GM19324 (cell line): ENCODE results near the gene DDX5.
"Not testable (repeated sequence)": the region's sequence is repeated elsewhere in the genome, so short reads cannot be mapped to it uniquely, and the experiment has no call there.

ENCODE experiments used
- ATAC-seq: cut with Tn5 transposase; IDR thresholded peaks from one replicate; pipeline ENCODE4 v1.9.1; 2021; ENCODE audit warnings: mild to moderate bottlenecking, moderate library complexity; ENCODE audit not compliant: unreplicated experiment, low FRiP score

DDX5 gene

GRCh38 chr17:64495300-64495699 lies 10.8 kb downstream of the DDX5 start:
- ATAC-seq = not testable (repeated sequence)

GRCh38 chr17:64494121-64494520 lies 12.0 kb downstream of the DDX5 start:
- no peak for ATAC-seq

- no peak for ATAC-seq
Measured at GRCh38 chr17:64492481-64493109, 13.5 kb downstream of the DDX5 start.

GRCh38 chr17:64491994-64492393 lies 14.1 kb downstream of the DDX5 start:
- ATAC-seq = no peak

GRCh38 chr17:64491034-64491860 lies 14.8 kb downstream of the DDX5 start:
- ATAC-seq = no peak

GRCh38 chr17:64488301-64488700 lies 17.8 kb downstream of the DDX5 start:
- no peak for ATAC-seq

- no peak for ATAC-seq
Measured at GRCh38 chr17:64484380-64484779, 21.7 kb downstream of the DDX5 start.

- no peak for ATAC-seq
Measured at GRCh38 chr17:64480951-64481350, 25.1 kb downstream of the DDX5 start.

- ATAC-seq = no peak
Measured at GRCh38 chr17:64477849-64478248, 28.2 kb downstream of the DDX5 start.

GRCh38 chr17:64472564-64472963 lies 33.5 kb downstream of the DDX5 start:
- ATAC-seq = no peak

GRCh38 chr17:64471440-64471839 lies 34.6 kb downstream of the DDX5 start:
- ATAC-seq = no peak

GRCh38 chr17:64470625-64471024 lies 35.5 kb downstream of the DDX5 start:
- ATAC-seq = no peak

GRCh38 chr17:64466834-64467233 lies 39.3 kb downstream of the DDX5 start:
- ATAC-seq = not testable (repeated sequence)

- ATAC-seq = no peak
Measured at GRCh38 chr17:64466019-64466735, 39.9 kb downstream of the DDX5 start.

- ATAC-seq = no peak
Measured at GRCh38 chr17:64461788-64462187, 44.3 kb downstream of the DDX5 start.

GRCh38 chr17:64460955-64461354 lies 45.1 kb downstream of the DDX5 start:
- ATAC-seq = no peak

- not testable (repeated sequence) for ATAC-seq
Measured at GRCh38 chr17:64459818-64460217, 46.3 kb downstream of the DDX5 start.

GRCh38 chr17:64459284-64459747 lies 46.8 kb downstream of the DDX5 start:
- ATAC-seq = no peak

- no peak for ATAC-seq
Measured at GRCh38 chr17:64458756-64459155, 47.3 kb downstream of the DDX5 start.

GRCh38 chr17:64457156-64457555 lies 48.9 kb downstream of the DDX5 start:
- no peak for ATAC-seq
